ENCODE data around the gene IVNS1ABP. TPM values are rescaled to one million over a fixed set of nuclear protein-coding genes. Genes with fewer than 3 reads are reported as not detected.

The IVNS1ABP gene
- total RNA-seq, 6 experiments from 2014 or later, result 34.1 to 52.4 (median 41.2) TPM

GRCh38 chr1:185250063-185250462 lies 67.0 kb downstream of the IVNS1ABP start:
- DNase-seq, result no peak
- no peak overlapping the region for H3K27ac Mint-ChIP-seq
- no peak overlapping the region for H3K4me3 Mint-ChIP-seq
- H3K4me1 Mint-ChIP-seq (ENCODE audit: low read depth), result peaks cover 17% of the 10 kb centered on the region
- H3K36me3 Mint-ChIP-seq (ENCODE audit: low read depth), result no peaks in the 10 kb centered on the region
- no peaks in the 10 kb centered on the region for H3K9me3 Mint-ChIP-seq
- no peak for TF ChIP-seq CTCF (IDR thresholded peaks at IDR 0.05)
- H3K27me3 Mint-ChIP-seq (ENCODE audit: insufficient read depth), result no peaks in the 10 kb centered on the region

- Mint-ChIP-seq H3K27me3 (ENCODE audit: insufficient read depth) (no peaks in the 10 kb centered on the region), H3K36me3 (ENCODE audit: low read depth) (no peaks in the 10 kb centered on the region), H3K4me1 (ENCODE audit: low read depth) (peaks cover 22% of the 10 kb centered on the region), H3K4me3 (no peak overlapping the region), H3K9me3 (no peaks in the 10 kb centered on the region), H3K27ac (no peak overlapping the region)
- no peak for TF ChIP-seq CTCF (IDR thresholded peaks at IDR 0.05)
- no peak for DNase-seq
Observed at GRCh38 chr1:185249563-185249962, 67.5 kb downstream of the IVNS1ABP start.

Other genes with a start within 250 kb of the IVNS1ABP start
- gene TRMT1L, start 160.3 kb downstream of the IVNS1ABP start, total RNA-seq (2021; fragmentation: NEBNext Ultra II Directional; extraction: Animal tissue kit (Norgen Biotek cat#: 25700)), result 10 to 100 TPM; 12.7 to 21.1 (median 14.7) TPM
- gene SWT1, start 160.1 kb downstream of the IVNS1ABP start, total RNA-seq (2021; fragmentation: NEBNext Ultra II Directional; extraction: Animal tissue kit (Norgen Biotek cat#: 25700)), result 1 to 10 TPM; 1.7 to 2.5 (median 2.1) TPM